ENCODE measurements around the gene KCNJ16.

KCNJ16 gene

GRCh38 chr17:70100983-70101382 is 26.0 kb downstream of the KCNJ16 start:
- no peak for DNase-seq

GRCh38 chr17:70102531-70102930 is 27.5 kb downstream of the KCNJ16 start:
- DNase-seq = no peak

GRCh38 chr17:70104791-70105523 is 29.9 kb downstream of the KCNJ16 start:
- DNase-seq = no peak

DNA sequence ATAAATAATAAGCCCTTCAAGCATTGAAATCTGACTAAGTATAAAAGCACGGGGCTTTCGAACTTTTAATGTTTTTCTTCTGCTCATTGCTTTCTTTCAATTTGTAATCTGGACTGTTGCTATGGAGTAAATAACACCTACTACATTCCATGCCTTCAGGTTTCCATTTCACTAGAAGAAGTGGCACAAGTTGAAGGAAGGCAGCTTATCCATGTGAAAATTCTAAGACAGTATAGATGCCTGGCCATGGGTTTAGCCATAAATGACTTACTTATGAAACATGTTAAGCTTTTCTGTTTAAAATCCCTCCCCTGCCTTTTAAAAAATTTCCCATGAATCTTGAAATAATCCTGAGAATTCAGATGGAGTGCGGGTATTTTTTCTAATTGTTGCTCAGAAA is 30.6 kb downstream of the KCNJ16 start:
- DNase-seq = no peak

DNA sequence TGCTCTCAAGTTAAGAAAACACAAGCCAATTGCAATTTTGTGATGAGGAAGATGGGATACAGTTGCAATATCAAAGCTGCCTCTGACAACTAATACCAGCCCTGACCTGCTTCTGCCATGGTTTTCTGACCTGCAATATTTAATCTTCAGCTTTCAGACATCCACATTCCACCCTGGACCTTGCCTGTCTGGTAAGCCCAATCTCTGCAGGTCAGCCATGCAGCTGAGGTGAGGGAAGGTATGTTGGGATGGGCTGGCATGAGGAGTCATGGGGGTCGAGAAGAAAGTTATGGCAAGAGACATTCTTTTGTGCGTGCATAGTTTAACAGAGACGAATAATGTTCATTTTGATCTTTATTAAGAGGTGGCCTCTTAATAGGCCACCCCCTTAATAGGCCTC is 31.5 kb downstream of the KCNJ16 start:
- DNase-seq = no peak

DNA sequence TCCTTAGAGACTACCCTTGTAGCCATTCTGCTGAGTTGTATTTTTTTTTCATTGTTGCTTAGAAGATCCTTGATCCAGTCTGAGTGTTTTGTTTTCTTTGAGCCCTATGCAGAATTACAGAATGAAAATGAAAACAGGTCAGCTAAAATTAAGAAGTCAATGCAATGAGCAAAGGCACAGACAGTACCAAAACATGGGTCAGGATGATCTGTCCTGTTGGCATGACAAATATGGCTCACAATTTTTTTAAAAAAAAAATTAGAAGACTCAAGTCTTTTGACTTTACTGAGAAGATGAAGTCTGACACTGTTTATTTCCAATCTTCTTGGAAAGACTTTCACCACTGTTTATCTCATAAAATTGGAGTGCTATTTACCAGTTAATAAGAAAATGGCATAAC is 32.4 kb downstream of the KCNJ16 start:
- DNase-seq = no peak

DNA sequence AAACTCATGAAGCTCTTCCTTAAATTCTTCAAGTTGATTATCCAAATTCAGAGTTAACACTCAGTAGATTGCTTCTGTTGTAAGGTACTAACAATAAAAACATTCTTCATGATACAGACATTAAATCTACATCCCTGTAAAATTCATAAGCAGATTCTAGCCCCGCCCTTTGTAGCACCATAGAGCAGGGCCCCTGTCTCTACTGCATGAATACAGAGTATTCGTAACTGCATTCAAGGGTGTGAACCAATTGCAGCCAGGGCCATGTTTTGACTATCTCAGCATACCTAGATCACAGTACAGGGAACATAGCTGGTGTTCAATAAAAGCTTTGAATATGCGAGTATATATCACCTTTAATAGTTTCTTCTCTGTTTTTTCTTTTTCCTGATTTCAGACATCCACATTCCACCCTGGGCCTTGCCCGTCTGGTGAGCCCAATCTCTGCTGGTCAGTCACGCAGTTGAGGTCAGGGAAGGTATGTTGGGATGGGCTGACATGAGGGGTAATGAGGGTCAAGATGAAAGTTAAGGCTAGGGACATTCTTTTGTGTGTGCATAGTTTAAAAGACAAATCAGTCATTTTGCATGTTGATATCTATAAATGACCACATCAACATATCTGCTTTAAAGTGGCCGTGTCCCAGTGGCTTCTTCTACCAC is 33.0 kb downstream of the KCNJ16 start:
- DNase-seq = no peak

DNA sequence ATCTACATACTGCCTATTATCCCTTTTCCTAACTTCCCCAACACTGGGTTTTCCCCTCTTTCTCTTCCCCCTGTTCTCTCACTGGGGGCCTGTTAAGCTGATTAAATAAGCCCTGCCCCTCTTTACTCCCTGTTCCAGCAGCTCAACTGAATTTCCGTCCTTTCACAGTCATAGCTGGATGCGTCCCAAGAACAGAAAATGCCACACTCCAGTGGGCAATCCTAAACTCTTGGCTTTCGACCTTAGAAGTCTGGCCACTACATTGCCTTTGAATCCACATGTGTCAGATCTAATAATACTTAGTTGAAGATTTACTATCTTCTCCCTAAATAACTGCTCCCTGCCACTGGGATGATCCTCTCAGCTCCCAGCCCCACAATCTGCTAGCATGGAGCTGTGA is 34.5 kb downstream of the KCNJ16 start:
- no peak for DNase-seq

- DNase-seq = no peak
Measured at GRCh38 chr17:70110443-70110880, 35.4 kb downstream of the KCNJ16 start.

GRCh38 chr17:70111201-70111600 is 36.2 kb downstream of the KCNJ16 start:
- no peak for DNase-seq

DNA sequence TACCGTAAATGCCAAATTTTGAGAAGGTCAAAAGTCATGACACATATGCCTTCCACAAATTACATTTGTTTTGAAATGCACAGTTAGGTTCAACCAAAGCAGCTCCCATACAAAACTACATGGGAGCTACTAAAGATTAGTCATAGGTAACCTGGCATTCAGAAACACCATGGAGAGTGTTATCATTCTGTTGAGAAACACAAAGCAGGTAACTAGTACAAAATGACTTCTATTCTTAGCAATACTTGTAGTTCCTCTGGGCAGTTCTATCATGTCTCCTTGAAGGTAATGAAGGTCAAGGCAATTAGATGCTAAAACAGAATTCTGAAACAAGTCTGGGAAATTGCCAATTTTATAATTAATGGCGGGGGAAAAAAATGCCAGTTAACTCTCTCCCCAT is 39.4 kb downstream of the KCNJ16 start:
- DNase-seq = no peak

GRCh38 chr17:70115126-70115525 is 40.1 kb downstream of the KCNJ16 start:
- DNase-seq = no peak

DNA sequence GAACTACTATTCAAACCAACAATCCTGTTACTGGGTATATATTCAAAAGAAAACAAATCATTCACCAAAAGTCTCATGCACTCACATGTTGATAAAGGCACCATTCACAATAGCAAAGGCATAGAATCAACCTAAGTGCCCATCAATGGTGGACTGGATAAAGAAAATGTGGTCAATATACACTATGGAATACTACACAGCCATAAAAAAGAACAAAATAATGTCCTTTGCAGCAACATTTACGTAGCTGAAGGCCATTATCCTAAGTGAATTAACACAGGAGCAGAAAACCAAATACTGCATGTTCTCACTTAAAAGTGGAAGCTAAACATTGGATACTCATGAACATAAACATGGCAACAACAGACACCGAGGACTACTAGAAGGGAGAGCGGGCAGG is 41.9 kb downstream of the KCNJ16 start:
- DNase-seq = no peak

GRCh38 chr17:70119545-70119944 is 44.5 kb downstream of the KCNJ16 start:
- DNase-seq = no peak

- DNase-seq = no peak
Measured at GRCh38 chr17:70119983-70120382, 45.0 kb downstream of the KCNJ16 start.

DNA sequence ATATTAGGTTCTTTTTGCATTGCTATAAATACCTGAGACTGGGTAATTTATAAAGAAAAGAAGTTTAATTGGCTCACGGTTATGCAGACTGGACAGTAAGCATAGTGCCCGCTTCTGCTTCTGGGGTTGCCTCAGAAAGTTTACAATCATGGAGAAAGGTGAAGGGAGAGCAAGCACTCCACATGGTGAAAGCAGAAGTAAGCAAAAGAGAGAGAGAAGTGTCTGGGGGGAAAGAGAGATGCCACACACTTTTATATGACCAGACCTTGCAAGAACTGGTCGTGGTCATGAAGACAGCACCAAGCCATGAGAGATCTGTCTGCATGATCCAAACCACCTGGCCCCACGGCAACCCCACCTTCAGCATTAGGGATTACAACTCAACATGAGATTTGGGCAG is 45.4 kb downstream of the KCNJ16 start:
- DNase-seq = no peak

DNA sequence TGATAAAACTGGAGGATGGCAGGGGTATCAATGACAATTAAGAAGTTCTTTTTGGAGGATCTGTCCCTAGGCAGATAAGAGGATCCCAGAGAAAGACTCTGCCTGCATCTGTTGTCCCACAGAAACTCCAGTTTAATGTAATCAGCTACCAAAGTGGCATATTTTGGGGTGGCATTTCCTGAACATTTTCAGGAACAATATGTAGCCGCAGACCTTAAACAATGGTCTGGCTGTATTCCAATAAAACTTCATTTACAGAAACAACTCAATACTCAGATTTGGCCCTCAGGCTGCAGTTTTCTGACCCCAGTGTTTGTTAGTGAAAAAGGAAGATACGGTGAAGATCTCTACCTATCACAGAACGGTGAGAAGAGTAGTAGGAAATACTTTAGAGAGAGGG is 46.1 kb downstream of the KCNJ16 start:
- DNase-seq = no peak

DNA sequence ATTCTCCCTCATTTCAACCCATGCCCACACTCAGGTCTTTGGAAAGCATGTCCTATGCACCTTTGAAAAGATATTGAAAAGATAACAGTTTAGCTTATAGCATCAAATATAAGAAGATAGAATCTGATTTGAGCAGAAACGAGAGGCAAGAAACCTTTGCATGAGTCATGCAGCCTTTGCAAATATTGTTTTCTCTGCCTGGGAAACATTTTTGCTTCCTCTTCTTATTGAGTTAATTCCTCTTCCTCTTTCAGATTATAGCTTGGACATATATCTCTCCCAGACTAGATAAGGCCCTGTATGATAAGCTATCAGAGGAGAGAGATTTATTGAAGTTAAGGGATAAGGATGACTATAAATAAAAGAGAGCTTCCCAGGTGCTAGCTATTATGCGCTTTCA is 48.2 kb downstream of the KCNJ16 start:
- DNase-seq = no peak

DNA sequence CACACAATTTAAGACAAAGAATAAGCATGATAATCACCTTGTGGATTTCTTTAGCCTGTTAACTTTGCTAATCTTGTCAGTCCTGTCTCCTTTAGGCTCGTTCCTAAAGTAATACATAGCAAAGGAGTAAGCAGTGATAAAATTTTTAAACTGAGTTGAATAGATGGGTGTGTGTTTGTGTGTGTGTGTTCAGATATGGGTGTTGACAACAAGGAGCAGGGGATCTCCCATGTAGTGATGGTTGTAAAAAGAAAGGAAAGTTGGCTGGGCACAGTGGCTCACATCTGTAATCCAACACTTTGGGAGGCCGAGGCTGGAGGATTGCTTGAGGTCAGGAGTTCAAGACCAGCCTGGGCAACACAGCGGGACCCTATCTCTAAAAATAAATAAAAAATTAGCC is 49.7 kb downstream of the KCNJ16 start:
- no peak for DNase-seq

- DNase-seq = no peak
Measured at GRCh38 chr17:70127221-70127873, 52.3 kb downstream of the KCNJ16 start.

DNA sequence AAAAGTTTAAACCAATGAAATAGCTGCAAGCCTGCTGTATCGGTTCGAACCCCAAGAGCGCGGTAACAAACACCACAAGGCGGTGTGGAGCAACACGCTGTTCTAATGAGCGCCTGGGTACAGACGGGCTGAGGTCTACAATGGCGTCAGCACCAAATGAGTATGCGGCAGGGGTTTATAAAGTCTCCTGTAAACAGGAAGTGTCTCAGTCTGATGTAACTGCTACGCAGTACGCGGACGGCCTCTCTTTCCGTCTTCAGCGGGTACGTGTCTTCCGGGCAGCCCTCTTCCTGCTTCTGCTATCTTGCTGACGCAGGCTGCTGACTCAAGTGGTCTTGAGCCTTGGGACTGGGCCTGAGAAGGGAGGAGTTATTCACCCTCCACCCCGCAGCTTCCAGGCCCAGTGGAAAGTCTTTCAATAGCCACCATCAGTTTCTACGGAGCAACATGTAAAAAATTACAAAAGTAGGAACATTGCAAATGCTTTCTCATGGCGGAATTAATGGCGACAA is 53.8 kb downstream of the KCNJ16 start:
- no peak for DNase-seq

DNA sequence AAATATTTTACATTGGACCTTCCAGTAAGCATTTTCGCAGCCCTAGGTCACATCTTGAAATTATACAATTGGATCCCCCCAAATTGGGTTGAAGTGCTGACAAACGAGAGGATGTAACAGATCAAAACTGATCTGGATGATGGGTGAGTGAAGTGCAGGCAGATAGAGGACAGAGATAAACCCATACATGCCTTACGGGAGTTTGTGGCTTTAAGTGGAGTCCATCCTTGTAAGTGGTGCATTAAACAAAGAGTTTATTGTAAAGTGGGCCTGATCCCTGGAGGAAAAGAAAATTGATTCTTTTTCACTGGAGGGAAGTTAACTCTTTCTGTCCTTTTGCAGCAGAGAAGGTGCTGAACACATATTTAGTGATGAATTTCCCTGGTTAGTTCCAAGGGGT is 55.3 kb downstream of the KCNJ16 start:
- no peak for DNase-seq

DNA sequence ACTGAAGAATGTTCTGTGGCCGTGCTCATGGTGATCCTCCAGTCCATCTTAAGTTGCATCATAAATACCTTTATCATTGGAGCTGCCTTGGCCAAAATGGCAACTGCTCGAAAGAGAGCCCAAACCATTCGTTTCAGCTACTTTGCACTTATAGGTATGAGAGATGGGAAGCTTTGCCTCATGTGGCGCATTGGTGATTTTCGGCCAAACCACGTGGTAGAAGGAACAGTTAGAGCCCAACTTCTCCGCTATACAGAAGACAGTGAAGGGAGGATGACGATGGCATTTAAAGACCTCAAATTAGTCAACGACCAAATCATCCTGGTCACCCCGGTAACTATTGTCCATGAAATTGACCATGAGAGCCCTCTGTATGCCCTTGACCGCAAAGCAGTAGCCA is 57.5 kb downstream of the KCNJ16 start:
- no peak for DNase-seq

- DNase-seq = no peak
Measured at GRCh38 chr17:70134042-70134441, 59.0 kb downstream of the KCNJ16 start.

All from NCI-H146 (cell line).